NCI-H146 treated with DMSO at 0.1 percent for 48 hours (cell line): ENCODE results near the gene TUBB4B.

Source experiments
- DNase-seq: peaks from one replicate; lab custom pipeline; 2025; ENCODE audit not compliant: unreplicated experiment; lab: John Stamatoyannopoulos, UW

Gene TUBB4B

DNA sequence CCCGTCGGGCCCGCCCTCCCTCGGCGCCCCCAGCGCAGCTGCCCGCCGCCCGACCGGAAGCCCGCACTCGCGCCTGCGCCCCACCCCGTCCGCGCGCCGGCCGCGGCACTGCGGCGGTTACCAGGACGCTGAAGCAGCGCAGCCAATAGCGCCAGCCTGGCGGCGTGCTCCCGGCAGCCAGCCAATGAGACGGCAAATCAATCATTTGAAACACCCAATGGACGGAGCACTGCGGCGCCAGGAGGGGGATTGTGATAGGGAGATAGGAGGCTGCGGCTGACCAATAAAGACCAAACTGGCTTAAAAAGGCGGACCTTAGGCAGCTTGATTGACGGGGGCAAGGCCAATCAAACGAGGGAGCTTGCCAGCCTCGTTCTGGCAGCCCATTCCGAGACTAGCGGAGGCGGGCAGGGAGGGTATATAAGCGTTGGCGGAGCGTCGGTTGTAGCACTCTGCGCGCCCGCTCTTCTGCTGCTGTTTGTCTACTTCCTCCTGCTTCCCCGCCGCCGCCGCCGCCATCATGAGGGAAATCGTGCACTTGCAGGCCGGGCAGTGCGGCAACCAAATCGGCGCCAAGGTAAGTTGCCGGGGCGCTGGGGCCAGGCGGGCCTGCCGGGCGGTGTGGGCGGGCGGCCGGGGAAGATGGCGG is at the start of gene TUBB4B:
TUBB4B (plus strand) TSS at position 447 of the 649 bp plus-strand sequence; CDS start at position 521, 74 bp downstream.
- DNase-seq: peak; percentile 97

DNA sequence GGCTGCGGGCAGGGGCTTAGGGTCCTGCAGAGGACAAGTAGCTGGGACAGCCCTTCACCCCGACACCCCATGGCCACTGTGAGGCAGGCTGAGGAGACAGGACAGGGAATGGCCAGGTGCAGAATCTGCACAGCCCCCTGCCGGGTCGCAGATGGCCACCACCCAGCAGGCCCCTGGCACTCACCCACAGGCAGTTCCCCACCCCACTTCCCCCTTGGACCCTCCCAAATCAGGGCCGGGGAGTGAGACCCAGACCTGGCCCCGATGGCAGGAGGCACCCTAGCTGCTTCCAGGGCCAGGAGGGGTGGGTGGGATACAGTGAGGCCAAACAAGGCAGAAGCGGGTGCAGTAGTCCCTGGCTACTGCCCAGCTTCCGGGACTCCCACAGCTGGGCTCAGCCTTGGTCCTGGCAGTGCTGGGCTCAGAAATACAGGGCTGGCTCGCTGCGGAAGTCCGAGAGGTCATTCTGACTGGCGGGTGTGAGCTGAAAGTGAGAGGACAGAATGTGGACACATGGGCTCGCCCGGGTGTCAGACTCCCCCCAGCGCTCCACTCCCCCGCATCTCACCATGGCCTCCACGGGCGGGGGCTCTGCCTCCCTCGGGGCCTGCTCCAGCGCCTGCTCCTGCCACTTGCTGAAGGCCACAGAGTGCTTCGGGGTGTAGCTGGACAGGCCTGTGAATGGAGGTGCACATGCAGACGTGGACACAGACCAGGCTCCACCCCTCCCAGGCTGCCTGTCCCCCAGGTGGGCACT is 49.2 kb upstream of the TUBB4B start:
- DNase-seq: no peak

DNA sequence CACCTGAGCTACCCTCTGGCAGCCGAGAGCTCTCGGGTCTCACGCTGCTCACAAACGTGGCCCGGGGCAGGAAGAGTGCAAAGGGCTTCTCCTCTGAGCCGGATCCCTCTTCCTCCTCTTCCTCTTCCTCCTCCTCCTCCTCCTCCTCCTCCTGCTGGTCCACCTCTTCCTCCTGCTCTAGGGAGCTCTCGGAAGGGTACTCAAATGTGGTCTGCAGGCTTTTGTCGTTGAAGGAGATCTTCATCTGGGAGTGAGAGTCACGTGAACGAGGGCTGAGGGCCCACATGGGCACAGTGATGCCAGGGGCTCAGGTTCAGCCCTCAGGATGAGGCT is 48.7 kb upstream of the TUBB4B start:
- no peak for DNase-seq

DNA sequence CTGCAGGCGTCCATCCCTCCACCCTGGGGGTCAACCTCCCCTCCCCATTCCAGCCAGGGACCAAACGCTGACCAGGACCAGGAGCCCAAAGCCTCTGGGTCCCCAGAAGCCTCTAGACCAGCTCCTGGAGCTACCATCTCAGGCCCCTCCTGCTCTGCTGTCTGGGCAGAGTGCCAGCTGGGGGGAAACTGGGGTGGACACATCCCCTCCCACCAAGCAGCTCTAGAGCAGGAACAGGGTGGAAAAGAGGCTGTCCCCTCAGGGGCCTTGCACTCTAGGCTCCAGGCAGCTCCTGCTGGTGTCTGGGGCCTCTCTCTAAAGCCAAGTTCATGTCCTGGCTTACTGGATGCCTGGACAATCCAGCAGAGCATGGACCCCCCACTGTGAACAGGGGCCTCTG is 48.2 kb upstream of the TUBB4B start:
- no peak for DNase-seq

DNA sequence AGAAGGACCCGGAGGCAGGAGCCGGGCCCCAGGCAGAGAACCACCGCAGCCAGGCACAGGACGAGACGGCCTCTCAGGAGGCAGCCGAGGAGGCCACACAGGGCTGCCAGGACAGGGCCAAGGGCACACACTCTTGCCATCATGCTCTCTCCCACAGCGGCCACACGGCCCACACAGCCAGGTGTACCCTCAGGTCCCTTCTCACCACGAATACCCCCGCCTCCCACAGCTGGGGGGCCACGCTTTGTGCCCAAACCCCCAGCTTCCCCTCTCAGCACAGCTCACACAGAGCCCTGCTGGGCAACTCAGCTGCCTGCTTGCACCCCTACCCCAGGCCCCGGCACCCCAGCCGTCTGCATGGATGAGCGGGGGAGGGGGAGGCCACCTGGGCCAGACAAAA is 47.3 kb upstream of the TUBB4B start:
- no peak for DNase-seq

DNA sequence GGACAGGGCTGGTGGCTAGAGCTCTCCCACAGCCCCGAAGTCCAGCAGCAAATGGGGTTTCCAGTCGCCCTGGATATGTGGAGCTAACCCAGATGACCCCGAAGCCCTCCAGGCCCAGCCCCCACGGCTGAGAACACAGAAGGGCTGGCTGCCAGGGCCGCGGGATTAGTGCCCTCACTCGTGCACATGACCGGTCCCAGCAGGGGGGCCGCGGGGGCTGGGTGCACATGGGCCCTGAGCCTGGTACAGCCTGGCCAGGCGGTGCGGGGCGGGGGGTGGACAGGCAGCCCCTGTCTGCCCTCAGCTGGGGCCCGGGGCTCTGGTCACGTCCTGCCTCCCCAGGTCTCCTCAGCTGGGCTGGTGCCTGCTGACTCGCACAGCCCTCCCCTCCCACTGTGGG is 46.7 kb upstream of the TUBB4B start:
- no peak for DNase-seq

DNA sequence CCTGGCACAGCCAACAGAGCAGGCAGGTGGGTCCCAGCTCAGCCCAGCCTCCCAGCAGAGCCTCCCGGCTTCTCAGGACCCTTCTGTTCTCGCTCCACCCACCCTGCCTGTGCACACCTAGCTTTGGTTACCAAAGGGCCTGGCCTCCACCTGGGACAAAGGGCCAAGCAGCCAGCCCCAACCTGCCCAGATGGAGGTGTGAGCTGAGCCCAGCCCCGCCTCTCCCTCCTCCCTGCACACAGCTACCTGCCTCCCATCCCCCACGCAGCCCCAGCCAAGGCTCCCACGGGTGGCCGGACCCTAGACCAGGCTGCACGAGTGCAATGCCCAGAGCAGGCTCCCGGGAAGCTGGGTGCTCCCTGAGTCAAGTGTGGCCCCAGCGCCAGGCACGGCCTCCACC is 46.2 kb upstream of the TUBB4B start:
- no peak for DNase-seq

DNA sequence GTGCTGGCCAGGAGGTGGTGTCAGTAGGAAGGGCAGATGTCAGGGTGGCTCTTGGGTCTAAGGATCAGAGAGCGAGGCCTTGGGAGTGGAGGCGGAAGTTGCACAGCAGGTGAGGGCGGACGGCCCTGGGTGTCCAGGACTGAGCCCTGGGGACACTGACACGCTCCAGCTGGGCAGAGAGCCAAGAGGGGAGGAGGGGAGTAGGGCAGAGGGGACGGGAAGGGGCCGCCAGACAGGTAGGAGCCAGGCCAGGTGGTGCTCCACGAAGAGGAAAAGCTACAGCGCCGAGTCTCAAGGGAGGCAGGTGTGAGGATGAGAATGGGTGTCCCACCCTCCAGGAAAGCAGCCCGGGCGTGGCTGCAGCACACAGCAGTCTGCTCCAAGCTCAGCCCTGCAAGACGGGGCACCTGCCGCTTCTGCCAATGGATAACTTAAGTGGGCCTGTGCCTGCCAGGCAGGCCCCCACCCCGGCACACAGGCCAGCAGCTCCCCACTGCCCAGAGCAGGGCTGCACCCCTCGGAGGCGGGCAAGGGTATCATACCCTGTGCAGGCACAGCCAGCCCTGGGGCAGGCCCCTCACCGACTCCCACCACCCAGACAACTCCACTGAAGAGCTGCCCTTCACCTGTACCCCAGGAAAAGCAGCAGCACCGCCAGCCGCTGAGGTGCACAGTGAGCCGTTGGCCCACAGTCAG is 45.4 kb upstream of the TUBB4B start:
- DNase-seq: peak; percentile 73

DNA sequence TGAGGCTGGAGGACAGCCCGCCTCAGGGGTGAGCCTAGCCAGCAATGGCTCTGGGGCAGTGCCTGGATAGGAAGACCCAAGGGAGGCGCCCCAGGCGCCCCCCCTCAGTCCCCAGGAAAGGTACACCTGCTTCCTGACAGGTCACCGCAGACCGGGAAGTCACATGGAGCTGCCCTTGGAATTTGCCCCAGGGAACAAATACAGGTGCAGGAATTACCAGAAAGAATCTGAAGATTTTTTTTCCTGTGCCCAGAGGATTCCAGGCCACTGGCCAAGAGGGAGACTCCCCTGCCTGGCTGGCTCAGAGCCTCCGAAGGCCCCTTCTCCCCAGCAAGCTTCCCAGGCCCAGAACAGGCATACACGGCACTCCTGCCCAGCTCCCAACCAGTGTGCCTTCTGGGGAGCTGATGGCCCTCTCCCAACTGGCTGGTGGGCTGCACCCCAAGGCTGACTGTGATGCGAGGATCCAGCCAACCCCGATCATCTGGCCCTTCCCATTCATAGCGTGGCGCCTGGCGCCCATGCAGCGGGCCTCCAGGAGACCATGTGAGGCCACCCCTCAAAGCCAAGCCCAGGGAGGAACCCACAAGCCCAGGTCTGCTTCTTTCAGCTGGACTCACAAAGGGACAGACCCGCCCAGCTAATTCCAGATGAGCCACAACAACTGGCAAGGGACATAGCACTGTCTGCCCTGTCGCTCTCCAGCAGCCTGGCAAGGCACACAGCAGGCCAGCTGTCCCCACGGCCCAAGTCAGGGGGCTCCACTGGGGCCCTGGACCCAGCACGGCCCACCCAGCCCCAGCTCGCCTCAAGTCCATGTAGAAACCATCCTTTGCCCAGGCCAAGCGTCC is 42.8 kb upstream of the TUBB4B start:
- no peak for DNase-seq

DNA sequence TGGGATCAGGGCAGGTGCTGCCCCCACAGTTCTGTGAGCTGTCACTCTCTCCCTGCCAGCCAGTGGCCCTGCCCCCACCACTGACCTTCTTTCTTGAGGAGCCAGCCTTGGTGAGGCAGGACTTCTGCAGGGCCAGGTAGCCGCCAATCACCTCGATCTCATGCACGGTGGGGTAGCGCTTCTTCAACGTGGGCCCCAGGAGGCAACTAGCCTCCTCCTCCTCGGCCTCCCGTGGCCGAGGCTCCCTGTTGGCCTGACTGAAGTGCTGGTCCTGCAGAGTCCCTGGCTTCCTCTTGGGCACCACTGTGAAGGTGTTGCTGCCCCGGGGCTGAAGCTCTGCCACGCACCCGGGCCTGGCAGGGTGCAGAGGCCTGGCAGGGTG is 42.2 kb upstream of the TUBB4B start:
- no peak for DNase-seq

DNA sequence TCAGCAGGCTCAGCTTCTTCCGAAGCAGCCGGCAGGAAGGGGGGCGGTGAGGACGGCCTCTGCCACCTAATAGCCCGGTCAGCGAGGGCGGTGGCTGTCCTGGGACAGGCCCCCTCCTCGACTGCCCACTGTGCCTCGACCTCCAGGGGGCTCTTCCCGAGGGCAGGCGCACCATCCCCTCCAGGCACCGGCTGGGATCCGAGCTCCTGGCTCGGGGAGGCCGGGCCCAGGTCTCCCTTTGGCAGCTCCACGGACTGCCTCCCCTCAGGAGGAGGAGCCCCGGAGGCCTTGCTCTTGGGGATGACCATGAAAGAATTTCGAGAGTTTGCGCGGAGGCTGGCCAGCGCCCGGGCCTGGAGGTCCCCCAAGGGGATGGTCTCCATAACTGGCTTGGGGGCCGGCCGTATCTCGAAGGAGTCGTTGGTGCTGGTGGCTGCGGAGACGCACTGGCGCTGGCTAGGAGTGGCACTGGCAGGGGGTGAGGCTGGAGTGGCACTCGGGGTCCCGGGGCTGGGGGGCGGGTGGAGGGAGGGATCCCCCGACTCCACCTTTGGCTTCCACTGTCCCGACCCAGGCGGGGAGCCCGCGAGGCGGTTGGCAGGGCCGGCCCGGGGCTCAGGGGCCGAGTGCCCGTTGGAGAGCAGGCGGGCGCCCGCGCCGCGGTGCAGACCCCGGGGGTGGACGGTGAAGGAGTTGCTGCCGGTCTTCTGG is 41.5 kb upstream of the TUBB4B start:
- no peak for DNase-seq

DNA sequence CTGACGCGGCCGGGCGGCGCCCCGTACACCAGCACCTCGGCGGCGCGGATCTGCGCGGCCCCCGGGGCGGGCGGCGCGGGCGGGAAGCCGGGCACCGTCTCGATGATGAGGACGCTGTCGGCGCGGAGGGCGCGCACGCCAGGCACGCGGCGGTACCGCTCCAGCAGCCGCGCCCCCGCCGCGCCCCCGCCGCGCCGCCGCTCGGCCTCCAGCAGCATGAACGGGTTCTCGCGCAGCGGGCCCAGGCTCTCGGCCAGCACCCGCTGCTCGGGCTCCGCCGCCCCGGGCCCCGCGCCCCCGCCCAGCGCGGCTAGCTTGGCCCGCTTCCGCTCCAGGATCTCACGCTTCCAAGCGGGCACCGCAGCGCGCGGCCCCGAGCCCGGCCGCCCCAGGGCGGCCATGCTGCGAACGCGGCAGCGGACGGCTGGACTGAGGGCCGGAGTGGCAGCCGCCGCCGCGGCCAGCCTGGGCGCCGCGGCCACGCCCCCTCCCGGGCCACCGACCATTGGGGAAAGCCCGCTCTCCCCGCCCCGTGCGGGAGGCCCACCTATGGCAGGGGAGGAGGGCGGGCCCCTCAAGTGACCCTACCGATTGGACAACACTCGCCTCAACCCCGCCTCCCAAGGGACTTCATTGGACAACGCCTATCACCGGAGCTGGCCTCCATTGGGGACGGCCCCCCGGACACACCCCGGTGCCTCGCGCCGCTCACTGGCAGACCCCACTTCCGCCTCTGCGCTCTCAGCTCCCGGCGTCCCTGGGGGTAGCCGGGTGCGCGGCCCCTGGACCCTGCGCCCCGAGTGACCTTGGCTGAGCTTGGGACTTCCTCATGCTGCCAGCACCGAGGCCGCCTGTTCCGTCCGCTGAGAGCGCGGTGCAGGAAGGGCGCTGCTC is 40.5 kb upstream of the TUBB4B start, which contains the start of gene TPRN:
TPRN (minus strand) TSS at position 431 of the 894 bp plus-strand sequence; CDS start at position 401, 30 bp downstream.
- DNase-seq: peak; percentile 93

DNA sequence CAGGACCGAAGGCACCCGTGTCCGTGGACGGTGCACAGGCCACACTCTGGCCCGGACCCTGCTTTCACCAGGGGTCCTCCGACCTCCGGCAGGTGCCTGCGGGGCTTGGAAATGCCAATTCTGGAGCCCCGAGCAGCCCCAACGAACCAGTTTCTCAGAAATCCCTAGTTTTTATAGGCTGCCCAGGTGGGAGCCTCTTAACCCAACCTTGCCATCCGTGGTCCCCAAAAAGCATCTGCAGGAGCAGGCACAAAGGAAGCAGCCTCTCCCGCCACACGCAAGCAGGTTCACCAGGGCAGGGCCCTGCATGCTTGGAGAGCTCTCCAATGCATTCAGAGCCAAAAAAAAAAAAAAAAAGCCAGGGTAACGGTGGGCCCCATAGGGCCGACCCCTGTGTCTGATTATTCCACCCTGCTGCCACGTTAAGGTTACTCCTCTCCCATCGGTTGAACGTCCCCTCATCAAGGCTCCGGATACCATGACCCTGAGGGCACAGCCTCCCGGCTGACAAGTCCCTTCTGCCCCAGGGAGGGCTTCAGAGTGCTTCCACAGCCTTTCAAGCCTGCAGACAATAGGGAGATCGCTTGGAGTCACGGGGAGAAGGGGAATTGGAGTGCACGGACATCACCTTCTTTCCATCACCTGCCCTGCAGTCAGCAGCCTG is 39.8 kb upstream of the TUBB4B start:
- DNase-seq: no peak

DNA sequence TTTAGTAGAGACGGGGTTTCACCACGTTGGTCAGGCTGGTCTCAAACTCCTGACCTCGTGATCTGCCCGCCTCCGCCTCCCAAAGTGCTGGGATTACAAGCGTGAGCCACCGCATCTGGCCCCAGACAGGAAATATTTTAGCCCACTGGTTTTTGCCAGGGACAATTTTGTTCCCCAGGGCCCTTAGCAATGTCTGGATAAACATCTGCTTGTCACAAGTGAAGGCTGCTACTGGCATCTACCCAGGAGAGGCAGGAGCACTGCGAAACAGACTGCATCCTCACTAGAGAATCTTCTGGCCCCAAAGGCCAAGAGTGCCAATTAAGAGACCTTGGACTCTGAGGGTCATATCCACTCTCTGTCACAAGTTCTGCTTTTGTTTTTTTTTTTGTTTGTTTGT is 38.1 kb upstream of the TUBB4B start:
- DNase-seq: no peak

DNA sequence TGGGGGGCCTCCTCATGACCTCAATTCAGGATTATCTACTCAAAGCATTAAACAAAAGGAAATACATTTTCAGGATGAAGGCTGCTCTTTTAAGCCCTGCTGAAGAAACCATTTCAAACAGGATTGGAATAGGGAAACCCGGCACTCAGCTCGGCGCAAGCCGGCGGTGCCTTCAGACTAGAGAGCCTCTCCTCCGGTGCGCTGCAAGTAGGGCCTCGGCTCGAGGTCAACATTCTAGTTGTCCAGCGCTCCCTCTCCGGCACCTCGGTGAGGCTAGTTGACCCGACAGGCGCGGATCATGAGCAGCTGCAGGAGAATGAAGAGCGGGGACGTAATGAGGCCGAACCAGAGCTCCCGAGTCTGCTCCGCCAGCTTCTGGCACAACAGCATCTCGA is 36.4 kb upstream of the TUBB4B start:
- no peak for DNase-seq

DNA sequence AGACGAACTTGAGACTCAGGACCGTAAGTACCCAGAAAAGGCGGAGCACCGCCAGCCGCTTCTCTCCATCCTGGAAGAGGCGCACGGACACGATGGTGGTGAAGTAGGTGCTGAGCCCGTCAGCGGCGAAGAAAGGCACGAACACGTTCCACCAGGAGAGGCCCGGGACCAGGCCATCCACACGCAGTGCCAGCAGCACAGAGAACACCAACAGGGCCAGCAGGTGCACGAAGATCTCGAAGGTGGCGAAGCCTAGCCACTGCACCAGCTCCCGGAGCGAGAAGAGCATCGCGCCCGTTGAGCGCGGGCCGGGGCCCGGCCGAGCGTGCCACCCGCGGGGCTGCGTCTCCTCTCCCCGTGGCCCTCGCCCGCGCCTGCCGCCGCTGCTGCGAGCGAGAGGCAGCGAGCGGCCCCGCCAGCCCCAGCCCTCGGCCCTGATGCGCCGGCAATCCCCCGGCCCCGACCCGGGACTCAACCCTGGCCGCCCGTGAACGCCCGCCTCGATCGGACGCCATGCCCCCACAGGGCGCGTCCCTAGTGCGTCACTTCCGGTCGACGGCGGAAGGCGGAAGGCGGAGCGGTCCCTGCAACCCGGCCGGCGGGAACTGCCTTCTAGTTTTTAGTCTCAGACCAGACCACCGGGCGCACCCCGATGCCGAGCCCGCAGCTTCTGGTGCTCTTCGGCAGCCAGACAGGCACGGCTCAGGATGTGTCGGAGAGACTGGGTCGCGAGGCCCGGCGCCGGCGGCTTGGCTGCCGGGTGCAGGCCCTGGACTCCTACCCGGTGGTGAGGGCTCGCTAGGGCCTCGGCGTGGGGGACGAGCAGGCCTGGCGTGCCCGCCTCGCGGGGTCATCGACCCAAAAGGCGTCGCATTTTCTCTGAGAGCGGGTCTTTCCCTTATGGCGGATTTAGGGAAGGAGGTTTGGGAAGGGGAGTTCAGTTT is 35.7 kb upstream of the TUBB4B start, which contains the start of the genes NDOR1 and TMEM203:
NDOR1 (plus strand) TSS at position 575 of the 944 bp plus-strand sequence; CDS start at position 653, 78 bp downstream.
TMEM203 (minus strand) TSS at position 523 of the 944 bp plus-strand sequence; CDS start at position 289, 234 bp downstream.
- DNase-seq: peak; percentile 37

DNA sequence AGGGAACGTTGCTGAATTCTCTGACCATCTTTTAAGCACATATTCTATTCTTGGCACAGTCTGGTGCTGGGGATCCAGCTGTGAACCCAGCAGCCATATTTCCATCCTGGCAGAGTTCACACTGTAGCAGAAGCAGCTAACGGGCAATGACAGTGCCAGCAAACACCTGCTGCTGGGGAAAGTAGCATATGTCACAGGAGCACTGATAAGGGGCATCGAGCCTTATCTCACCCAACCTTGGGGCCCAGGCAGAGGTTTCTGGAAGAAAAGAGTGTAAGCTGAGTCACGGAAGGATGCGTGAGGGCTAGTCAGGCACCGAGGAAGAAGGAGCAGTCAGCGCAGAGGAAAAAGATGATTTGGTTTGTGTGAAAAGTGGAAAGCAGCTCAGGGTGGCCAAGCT is 34.5 kb upstream of the TUBB4B start:
- no peak for DNase-seq

DNA sequence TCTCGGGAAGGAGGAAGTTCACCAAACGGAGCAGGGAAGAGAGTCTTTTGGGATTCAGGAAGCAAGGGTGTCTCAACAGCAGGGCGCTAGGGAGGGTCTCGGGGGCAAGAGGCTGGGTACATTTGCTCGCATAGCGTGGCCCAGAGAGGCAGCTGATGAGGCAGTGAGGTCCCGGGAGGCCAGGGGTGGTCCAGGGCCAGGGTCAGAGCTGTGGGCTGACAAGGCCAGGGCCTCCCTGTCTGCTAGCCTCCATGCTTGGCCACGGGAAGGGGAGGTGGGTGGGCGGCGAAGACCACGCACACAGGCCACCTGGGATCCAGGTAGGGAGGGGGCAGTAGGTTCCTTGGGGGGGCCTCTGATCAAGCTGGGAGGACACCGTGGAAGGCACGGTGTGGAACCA is 29.6 kb upstream of the TUBB4B start:
- DNase-seq: no peak
